HCT116 (cell line): ENCODE data around the gene SRPK3. TPM values are rescaled to one million over a fixed set of nuclear protein-coding genes. Genes with fewer than 3 reads are reported as not detected.

Experiments used
- ATAC-seq: fragments of 200-7000 bp; cut with Tn5 transposase; 2 replicates; pipeline ENCODE4 v1.9.1; 2020; ENCODE audit warnings: mild to moderate bottlenecking, moderate library complexity
- BruUV-seq: library from RNA; stranded (reverse); fragments of 400-500 nt; replicated peaks from 2 replicates; lab custom pipeline; 2021; lab: Mats Ljungman, UMichigan
- CTCF ChIA-PET: fragments of 300-600 bp; sonication (Branson Sonifier 250); formaldehyde crosslinking; loops from one replicate; lab custom pipeline; 2021; ENCODE audit warnings: antibody characterized with exemption; lab: Charles Lee
- POLR2A ChIA-PET: fragments of 300-600, 350-600 bp; sonication (Branson Sonifier 250); formaldehyde crosslinking; loops from one replicate; lab custom pipeline; 2021; ENCODE audit warnings: antibody characterized with exemption; lab: Charles Lee
- RAD21 ChIA-PET, 2 experiments: fragments of 300-600 bp; sonication (Branson Sonifier 250); formaldehyde crosslinking; loops; one replicate each; lab custom pipeline; 2023; ENCODE audit warnings: low total read pairs in 2 of 2; ENCODE audit not compliant: uncharacterized antibody in 2 of 2, unreplicated experiment in 2 of 2, low non-redundant PET in 1 of 2; lab: Charles Lee
- DNase-seq: peaks from one replicate; pipeline ENCODE4 v3.0.0-alpha.2; 2010; ENCODE audit warnings: low read depth, low spot score
- H2AFZ ChIP-seq: fragments of 200-600 bp; shearing (Covaris generic), sonication (generic); 2 replicates; pipeline ENCODE4 v1.6.1; 2017; ENCODE audit warnings: low read depth, mixed run types, mixed read lengths, antibody characterized with exemption, low read length; ENCODE audit not compliant: poor library complexity, severe bottlenecking
- H3K27ac ChIP-seq: 2 replicates; pipeline ENCODE4 v1.5.1; 2012; ENCODE audit warnings: low read depth, low read length
- H3K27me3 ChIP-seq: fragments of 200-600 bp; sonication (generic); 2 replicates; pipeline ENCODE4 v1.6.1; 2016; ENCODE audit warnings: mixed run types, low read length, mixed read lengths; ENCODE audit not compliant: insufficient read depth
- H3K36me3 ChIP-seq, 2 experiments: fragments of 200-500 bp in 1 of 2; fragments of 200-600 bp in 1 of 2; sonication (Bioruptor generic) in 1 of 2; sonication (generic) in 1 of 2; 2 replicates each; pipeline versions ENCODE4 v1.5.1 to v1.6.1; 2014 to 2016; ENCODE audit warnings: low read length in 2 of 2, inconsistent platforms in 1 of 2, mixed read lengths in 1 of 2, mixed run types in 1 of 2; ENCODE audit not compliant: insufficient read depth in 2 of 2, control insufficient read depth in 1 of 2
- H3K4me1 ChIP-seq, 2 experiments: fragments of 200-600 bp in 1 of 2; sonication (generic) in 1 of 2; 2 replicates each; pipeline versions ENCODE4 v1.5.1 to v1.6.1; 2012 to 2017; ENCODE audit warnings: low read length in 2 of 2, inconsistent platforms in 1 of 2, mild to moderate bottlenecking in 1 of 2, mixed read lengths in 1 of 2, mixed run types in 1 of 2, moderate library complexity in 1 of 2; ENCODE audit not compliant: insufficient read depth in 2 of 2, control insufficient read depth in 1 of 2
- H3K4me2 ChIP-seq: fragments of 200-600 bp; sonication (generic); 2 replicates; pipeline ENCODE4 v1.6.1; 2017; ENCODE audit warnings: mixed run types, low read length, mixed read lengths
- H3K4me3 ChIP-seq, 2 experiments: fragments of 200-600 bp in 1 of 2; sonication (generic) in 1 of 2; replicated peaks in 1 of 2; 2 replicates each; pipeline ENCODE4 v1.5.1; 2011 to 2016; ENCODE audit warnings: low read length in 2 of 2, control low read depth in 1 of 2, low read depth in 1 of 2, mild to moderate bottlenecking in 1 of 2, mixed read lengths in 1 of 2, mixed run types in 1 of 2
- H3K79me2 ChIP-seq: fragments of 200-600 bp; sonication (generic); 2 replicates; pipeline ENCODE4 v1.6.1; 2017; ENCODE audit warnings: mild to moderate bottlenecking, mixed run types, low read length, moderate library complexity, mixed read lengths; ENCODE audit not compliant: insufficient read depth
- H3K9ac ChIP-seq: fragments of 200-600 bp; sonication (generic); 2 replicates; pipeline ENCODE4 v1.6.1; 2016; ENCODE audit warnings: low read length, mixed read lengths
- H3K9me2 ChIP-seq: fragments of 200-600 bp; sonication (generic), shearing (Covaris generic); 2 replicates; pipeline ENCODE4 v1.6.1; 2017; ENCODE audit warnings: mixed run types, mild to moderate bottlenecking, moderate library complexity; ENCODE audit not compliant: insufficient read depth
- H3K9me3 ChIP-seq, 2 experiments: fragments of 200-500 bp in 1 of 2; fragments of 200-600 bp in 1 of 2; sonication (Bioruptor generic) in 1 of 2; sonication (generic) in 1 of 2; 2 replicates each; pipeline ENCODE4 v1.6.1; 2014 to 2017; ENCODE audit warnings: low read length in 2 of 2, mixed read lengths in 2 of 2, inconsistent platforms in 1 of 2, low read depth in 1 of 2, mild to moderate bottlenecking in 1 of 2, mixed run types in 1 of 2, moderate library complexity in 1 of 2; ENCODE audit not compliant: control insufficient read depth in 1 of 2, insufficient read depth in 1 of 2
- H4K20me1 ChIP-seq: fragments of 200-600 bp; sonication (generic), shearing (Covaris generic); 2 replicates; pipeline ENCODE4 v1.6.1; 2017; ENCODE audit warnings: mixed run types, mild to moderate bottlenecking, moderate library complexity; ENCODE audit not compliant: insufficient read depth
- EGR1 ChIP-seq: IDR thresholded peaks from 2 replicates; pipeline ENCODE4 v1.6.1; 2012; ENCODE audit warnings: low read depth
- POLR2A ChIP-seq: IDR thresholded peaks from 2 replicates; pipeline ENCODE4 v1.7.0; 2011; ENCODE audit warnings: borderline replicate concordance; ENCODE audit not compliant: insufficient read depth, insufficient read length; ENCODE audit errors: extremely low read depth
- POLR2AphosphoS5 ChIP-seq: IDR thresholded peaks from 2 replicates; pipeline ENCODE4 v1.6.1; 2011; ENCODE audit warnings: mild to moderate bottlenecking, low read depth, low read length, moderate library complexity
- SRF ChIP-seq: IDR thresholded peaks from 2 replicates; pipeline ENCODE4 v1.6.1; 2012; ENCODE audit warnings: low read depth
- TCF7L2 ChIP-seq: IDR thresholded peaks from 2 replicates; pipeline ENCODE4 v1.7.0; 2011; ENCODE audit warnings: borderline replicate concordance, inconsistent platforms; ENCODE audit not compliant: insufficient read depth, insufficient read length; ENCODE audit errors: extremely low read depth
- ZBTB33 ChIP-seq: IDR thresholded peaks from 2 replicates; pipeline ENCODE4 v1.6.1; 2011; ENCODE audit warnings: mild to moderate bottlenecking, low read length, moderate library complexity; ENCODE audit not compliant: insufficient replicate concordance; ENCODE audit errors: extremely low read depth
- ZNF274 ChIP-seq: fragments of 200-500 bp; sonication (Bioruptor generic); IDR thresholded peaks from 2 replicates; pipeline ENCODE4 v1.6.1; 2014; ENCODE audit warnings: mild to moderate bottlenecking, low read depth, low read length, inconsistent platforms
- intact Hi-C: fragments of 100-400 bp; cut with micrococcal nuclease; formaldehyde crosslinking; loops from 2 replicates; pipeline ENCODE4 v1.10.0; 2022
- total RNA-seq: library from RNA; stranded (reverse); gene quantifications from one replicate; pipeline ENCODE4 v1.2.1, GENCODE V29; 2021; ENCODE audit not compliant: unreplicated experiment

SRPK3 gene
- total RNA-seq, 1 experiment from 2014 or later = not detected

DNA sequence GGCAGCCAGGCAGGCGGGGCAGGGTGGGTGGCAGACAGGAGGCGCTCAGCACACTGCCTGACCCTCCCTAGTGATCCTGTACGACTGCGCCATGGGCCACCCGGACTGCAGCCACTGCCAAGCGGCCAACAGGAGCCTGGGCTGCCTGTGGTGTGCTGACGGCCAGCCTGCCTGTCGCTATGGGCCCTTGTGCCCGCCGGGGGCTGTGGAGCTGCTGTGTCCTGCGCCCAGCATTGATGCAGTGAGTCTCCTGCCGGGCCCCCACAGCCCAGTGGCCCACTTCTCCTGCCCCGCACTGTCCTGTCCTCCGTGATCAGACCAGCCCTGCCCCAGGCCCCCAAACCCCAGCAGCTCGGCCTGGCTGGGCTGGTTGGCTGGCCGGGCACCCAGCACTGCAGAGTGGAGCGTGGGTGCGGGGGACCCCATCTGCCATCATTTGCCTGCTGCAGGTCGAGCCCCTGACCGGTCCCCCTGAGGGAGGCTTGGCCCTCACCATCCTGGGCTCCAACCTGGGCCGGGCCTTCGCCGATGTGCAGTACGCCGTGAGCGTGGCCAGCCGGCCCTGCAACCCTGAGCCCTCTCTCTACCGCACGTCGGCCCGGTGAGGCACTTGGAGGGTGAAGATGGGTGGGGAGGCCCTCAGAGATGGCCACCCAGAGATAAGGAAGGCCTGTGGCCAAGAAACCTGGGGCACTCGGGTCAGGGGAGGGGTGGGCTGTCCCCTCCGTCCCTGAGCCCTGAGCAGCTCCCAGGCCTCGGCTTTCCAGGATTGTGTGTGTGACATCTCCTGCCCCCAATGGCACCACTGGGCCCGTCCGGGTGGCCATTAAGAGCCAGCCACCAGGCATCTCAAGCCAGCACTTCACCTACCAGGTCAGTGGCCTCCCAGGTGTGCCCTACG is 9.2 kb upstream of the SRPK3 start:
- ChIA-PET POLR2A (no interaction called here), CTCF (no interaction called here), RAD21 (no interaction called here)
- H2AFZ ChIP-seq = no peak overlapping the region
- no peaks in the 10 kb centered on the region for H4K20me1 ChIP-seq
- H3K9me3 ChIP-seq = no peaks in the 10 kb centered on the region
- no peak overlapping the region for H3K4me2 ChIP-seq
- no peaks in the 10 kb centered on the region for H3K36me3 ChIP-seq
- intact Hi-C loops = no loop called here
- no peak for TF ChIP-seq POLR2AphosphoS5
- no peak for TF ChIP-seq EGR1
- TF ChIP-seq SRF = no peak
- TF ChIP-seq ZBTB33 = no peak
- no peak for TF ChIP-seq ZNF274
- no peak for TF ChIP-seq POLR2A
- TF ChIP-seq TCF7L2 = no peak
- no TSS peak for BruUV-seq
- no peak overlapping the region for H3K27ac ChIP-seq
- no peak overlapping the region for H3K4me3 ChIP-seq
- H3K27me3 ChIP-seq = no peaks in the 10 kb centered on the region
- no peaks in the 10 kb centered on the region for H3K9me2 ChIP-seq
- peaks cover 0 to under 1% of the 10 kb centered on the region in 2 experiments; a peak in 1 of 4 replicates for H3K4me1 ChIP-seq
- DNase-seq (no peak), ATAC-seq (no peak)
- no peaks in the 10 kb centered on the region for H3K79me2 ChIP-seq
- H3K9ac ChIP-seq = no peak overlapping the region
